Mesothelial cell of epicardium (in vitro differentiated cells): Measurements from ENCODE around the gene GPR132. TPM values are rescaled to one million over a fixed set of nuclear protein-coding genes. Genes with fewer than 3 reads are reported as not detected.

ENCODE experiments used
- DNase-seq, 2 experiments: peaks; one replicate each; pipeline ENCODE4 v3.0.0; 2021; ENCODE audit warnings: low spot score in 2 of 2; ENCODE audit not compliant: unreplicated experiment in 2 of 2
- H3K27ac Mint-ChIP-seq: 2 replicates; pipeline ENCODE4 v1.8.0; 2021; ENCODE audit warnings: mixed read lengths
- H3K27me3 Mint-ChIP-seq: 2 replicates; pipeline ENCODE4 v1.8.0; 2021; ENCODE audit warnings: low read depth, mixed read lengths
- H3K36me3 Mint-ChIP-seq: 2 replicates; pipeline ENCODE4 v1.8.0; 2021; ENCODE audit warnings: mixed read lengths
- H3K4me1 Mint-ChIP-seq: 2 replicates; pipeline ENCODE4 v1.8.0; 2021; ENCODE audit warnings: mixed read lengths
- H3K4me3 Mint-ChIP-seq: 2 replicates; pipeline ENCODE4 v1.8.0; 2021; ENCODE audit warnings: mild to moderate bottlenecking, moderate library complexity, mixed read lengths
- H3K9me3 Mint-ChIP-seq: 2 replicates; pipeline ENCODE4 v1.8.0; 2021; ENCODE audit warnings: mixed read lengths
- total RNA-seq: library from RNA; stranded (reverse); gene quantifications from 3 replicates; pipeline ENCODE4 v1.2.1, GENCODE V29; 2021
- TF ChIP-seq, protein P1 (sequence below): fragments of 200-600 bp; sonication (generic); IDR thresholded peaks from one replicate; pipeline ENCODE4 v1.5.0; 2021; ENCODE audit warnings: antibody characterized with exemption; ENCODE audit not compliant: unreplicated experiment

GPR132 gene
- total RNA-seq, 1 donor from 2014 or later: 1.6 TPM

DNA sequence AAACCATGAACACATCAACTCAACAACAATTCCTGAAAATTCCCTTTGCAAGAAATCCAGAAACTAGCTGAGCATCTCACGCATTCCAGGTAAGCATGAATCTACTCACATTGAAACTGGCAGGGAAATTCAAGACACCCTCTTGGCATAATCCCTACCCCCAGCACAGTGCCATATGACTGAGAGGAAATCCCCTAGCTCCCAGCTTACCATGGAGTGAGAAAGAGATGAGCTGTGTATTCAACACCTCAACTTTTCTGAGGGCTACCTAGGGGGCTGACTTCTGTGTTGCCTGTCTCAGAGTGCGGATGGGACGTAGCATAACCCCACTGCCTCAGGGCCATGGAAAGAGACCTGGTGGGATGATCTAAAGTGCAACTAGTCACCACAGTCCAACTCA is 37.7 kb upstream of the GPR132 start:
- Mint-ChIP-seq H3K4me1 (no peaks in the 10 kb centered on the region), H3K36me3 (peaks cover 21% of the 10 kb centered on the region), H3K9me3 (peaks cover 25% of the 10 kb centered on the region), H3K27ac (no peak overlapping the region), H3K27me3 (peaks cover 10% of the 10 kb centered on the region), H3K4me3 (no peak overlapping the region)
- TF ChIP-seq, protein P1, sequence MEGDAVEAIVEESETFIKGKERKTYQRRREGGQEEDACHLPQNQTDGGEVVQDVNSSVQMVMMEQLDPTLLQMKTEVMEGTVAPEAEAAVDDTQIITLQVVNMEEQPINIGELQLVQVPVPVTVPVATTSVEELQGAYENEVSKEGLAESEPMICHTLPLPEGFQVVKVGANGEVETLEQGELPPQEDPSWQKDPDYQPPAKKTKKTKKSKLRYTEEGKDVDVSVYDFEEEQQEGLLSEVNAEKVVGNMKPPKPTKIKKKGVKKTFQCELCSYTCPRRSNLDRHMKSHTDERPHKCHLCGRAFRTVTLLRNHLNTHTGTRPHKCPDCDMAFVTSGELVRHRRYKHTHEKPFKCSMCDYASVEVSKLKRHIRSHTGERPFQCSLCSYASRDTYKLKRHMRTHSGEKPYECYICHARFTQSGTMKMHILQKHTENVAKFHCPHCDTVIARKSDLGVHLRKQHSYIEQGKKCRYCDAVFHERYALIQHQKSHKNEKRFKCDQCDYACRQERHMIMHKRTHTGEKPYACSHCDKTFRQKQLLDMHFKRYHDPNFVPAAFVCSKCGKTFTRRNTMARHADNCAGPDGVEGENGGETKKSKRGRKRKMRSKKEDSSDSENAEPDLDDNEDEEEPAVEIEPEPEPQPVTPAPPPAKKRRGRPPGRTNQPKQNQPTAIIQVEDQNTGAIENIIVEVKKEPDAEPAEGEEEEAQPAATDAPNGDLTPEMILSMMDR: no peak
- DNase-seq: no peak

DNA sequence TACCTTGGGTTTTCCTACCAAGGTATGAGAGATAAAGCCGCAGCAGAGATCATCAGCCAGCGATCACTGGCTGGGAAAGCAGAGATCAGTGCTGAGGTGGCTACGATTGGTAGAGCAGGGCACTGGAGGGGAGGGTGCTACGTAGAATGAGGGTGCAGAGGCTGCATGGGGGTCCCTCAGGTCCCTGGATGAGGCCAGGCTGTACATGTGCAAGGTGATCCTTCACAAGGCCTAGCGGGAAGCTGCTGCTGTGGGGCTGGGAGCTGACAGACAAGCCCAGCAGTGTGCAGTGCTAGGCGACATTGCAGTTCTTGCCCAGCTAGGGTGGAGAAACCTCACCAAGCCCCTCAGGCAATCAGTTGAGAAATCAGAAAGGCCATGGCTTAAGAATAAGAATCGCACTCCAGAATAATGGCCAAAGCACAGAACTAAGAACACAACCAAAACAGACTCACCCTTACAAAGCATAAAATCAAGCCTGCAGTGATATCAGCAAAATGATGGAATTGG is 37.2 kb upstream of the GPR132 start:
- no peak overlapping the region for H3K27ac Mint-ChIP-seq
- peaks cover 25% of the 10 kb centered on the region for H3K9me3 Mint-ChIP-seq
- peaks cover 21% of the 10 kb centered on the region for H3K36me3 Mint-ChIP-seq
- H3K27me3 Mint-ChIP-seq: peaks cover 10% of the 10 kb centered on the region
- DNase-seq: no peak
- H3K4me1 Mint-ChIP-seq: no peaks in the 10 kb centered on the region
- no peak overlapping the region for H3K4me3 Mint-ChIP-seq
- TF ChIP-seq, protein P1: no peak

DNA sequence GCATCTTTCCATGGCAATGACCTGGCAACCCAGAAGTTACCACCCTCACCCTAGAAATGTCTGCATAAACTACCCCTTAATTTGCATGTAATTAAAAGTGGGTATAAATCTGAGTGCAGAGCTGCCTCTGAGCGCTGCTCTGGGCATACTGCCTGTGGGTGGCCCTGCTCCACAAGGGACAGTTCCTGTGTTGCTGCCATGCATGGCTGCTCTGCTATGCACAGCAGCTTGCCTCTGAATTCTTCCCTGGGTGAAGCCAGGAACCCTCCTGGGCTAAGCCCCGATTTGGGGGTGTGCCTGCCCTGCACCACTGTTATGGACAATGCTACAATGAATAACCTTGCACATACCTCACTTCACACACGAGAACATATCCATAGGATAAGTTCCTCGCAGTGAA is 35.7 kb upstream of the GPR132 start:
- H3K4me1 Mint-ChIP-seq: peaks cover 5% of the 10 kb centered on the region
- TF ChIP-seq, protein P1: no peak
- no peak for DNase-seq
- H3K4me3 Mint-ChIP-seq: no peak overlapping the region
- peaks cover 26% of the 10 kb centered on the region for H3K36me3 Mint-ChIP-seq
- peaks cover 6% of the 10 kb centered on the region for H3K27me3 Mint-ChIP-seq
- no peak overlapping the region for H3K27ac Mint-ChIP-seq
- peaks cover 25% of the 10 kb centered on the region for H3K9me3 Mint-ChIP-seq

DNA sequence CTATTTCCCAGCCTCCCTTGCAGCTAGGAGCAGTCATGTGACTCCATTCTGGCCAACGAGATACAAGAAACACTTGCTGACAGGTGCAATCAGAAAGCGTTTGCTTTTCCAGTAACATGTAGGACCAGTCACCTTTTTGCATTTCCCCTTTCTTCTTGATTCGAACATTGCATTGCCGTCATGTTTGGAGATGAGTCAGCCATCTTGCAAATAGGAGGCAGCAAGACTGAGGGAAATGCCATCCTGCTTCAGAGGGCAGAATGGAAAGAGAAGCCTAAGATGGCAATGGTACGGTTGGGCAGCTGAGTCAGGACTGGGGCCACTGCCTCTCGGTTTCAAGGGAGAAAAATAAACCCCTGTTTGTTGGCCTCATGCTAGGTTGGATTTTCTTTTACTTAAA is 34.5 kb upstream of the GPR132 start:
- Mint-ChIP-seq H3K4me3 (no peak overlapping the region), H3K9me3 (peaks cover 25% of the 10 kb centered on the region), H3K27me3 (peaks cover 3% of the 10 kb centered on the region), H3K36me3 (peaks cover 26% of the 10 kb centered on the region), H3K27ac (no peak overlapping the region), H3K4me1 (peaks cover 6% of the 10 kb centered on the region)
- no peak for DNase-seq
- TF ChIP-seq, protein P1: no peak

DNA sequence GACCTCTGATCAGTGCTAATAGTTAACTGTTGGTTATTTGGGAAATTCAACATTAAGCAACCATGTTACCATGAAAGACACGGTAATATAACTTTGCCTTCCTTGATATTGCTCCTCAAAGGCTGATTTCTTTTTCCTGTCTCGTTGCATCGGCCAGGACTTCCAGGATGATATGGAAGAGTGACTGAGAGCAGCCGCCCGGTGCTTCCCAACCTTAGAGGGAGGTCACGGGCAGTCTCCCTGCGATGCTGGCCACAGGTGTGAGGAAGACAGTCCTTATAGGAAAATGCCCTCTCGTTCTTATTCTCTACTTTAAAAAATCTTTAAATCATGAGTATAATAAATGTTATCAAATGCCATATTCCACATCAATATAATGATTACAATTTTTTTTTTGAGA is 33.1 kb upstream of the GPR132 start:
- no peaks in the 10 kb centered on the region for H3K27me3 Mint-ChIP-seq

More for the DNA sequence above, 33.1 kb upstream of the GPR132 start:
- Mint-ChIP-seq H3K27ac (no peak overlapping the region), H3K9me3 (peaks cover 17% of the 10 kb centered on the region), H3K4me3 (no peak overlapping the region), H3K4me1 (peaks cover 14% of the 10 kb centered on the region), H3K36me3 (peaks cover 22% of the 10 kb centered on the region)
- TF ChIP-seq, protein P1: no peak
- no peak for DNase-seq
